GM19193 (cell line): Measurements from ENCODE around the gene VCAM1.

Source experiments
- POLR2A ChIP-seq: IDR thresholded peaks from 4 replicates; pipeline ENCODE4 v1.6.1; 2011; ENCODE audit not compliant: insufficient read depth, insufficient read length; ENCODE audit errors: extremely low read depth

Gene VCAM1, protein sequence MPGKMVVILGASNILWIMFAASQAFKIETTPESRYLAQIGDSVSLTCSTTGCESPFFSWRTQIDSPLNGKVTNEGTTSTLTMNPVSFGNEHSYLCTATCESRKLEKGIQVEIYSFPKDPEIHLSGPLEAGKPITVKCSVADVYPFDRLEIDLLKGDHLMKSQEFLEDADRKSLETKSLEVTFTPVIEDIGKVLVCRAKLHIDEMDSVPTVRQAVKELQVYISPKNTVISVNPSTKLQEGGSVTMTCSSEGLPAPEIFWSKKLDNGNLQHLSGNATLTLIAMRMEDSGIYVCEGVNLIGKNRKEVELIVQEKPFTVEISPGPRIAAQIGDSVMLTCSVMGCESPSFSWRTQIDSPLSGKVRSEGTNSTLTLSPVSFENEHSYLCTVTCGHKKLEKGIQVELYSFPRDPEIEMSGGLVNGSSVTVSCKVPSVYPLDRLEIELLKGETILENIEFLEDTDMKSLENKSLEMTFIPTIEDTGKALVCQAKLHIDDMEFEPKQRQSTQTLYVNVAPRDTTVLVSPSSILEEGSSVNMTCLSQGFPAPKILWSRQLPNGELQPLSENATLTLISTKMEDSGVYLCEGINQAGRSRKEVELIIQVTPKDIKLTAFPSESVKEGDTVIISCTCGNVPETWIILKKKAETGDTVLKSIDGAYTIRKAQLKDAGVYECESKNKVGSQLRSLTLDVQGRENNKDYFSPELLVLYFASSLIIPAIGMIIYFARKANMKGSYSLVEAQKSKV

DNA sequence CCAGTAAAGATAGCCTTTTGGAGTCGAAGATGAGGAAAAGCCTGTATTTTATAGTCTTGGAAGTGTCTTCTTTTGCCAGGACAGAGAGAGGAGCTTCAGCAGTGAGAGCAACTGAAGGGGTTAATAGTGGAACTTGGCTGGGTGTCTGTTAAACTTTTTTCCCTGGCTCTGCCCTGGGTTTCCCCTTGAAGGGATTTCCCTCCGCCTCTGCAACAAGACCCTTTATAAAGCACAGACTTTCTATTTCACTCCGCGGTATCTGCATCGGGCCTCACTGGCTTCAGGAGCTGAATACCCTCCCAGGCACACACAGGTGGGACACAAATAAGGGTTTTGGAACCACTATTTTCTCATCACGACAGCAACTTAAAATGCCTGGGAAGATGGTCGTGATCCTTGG is at the start of gene VCAM1:
Gene VCAM1, plus strand, starts transcription at position 253 of the 400 bp plus-strand sequence. Its CDS starts 119 bp downstream, at position 372.
- TF ChIP-seq POLR2A: peak; percentile 26

DNA sequence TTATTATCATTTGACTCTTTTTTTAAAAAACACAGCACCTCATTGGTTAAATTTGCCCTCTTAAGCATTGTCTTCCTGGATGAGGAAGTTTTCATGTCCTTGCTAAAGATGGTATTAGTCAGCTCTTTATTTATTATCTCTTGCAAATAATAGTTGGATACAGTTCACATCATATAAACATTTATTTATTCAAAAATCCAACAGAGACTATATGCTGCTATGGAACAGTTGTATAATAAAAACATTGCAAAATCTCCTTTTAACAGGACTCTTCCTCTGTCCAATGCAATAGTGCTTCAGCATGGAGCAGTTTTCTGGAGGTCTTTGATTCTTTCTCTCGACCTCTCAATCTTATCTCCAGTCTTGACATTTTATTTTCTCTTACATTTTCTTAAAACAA is 49.5 kb upstream of the VCAM1 start:
- TF ChIP-seq POLR2A: no peak

DNA sequence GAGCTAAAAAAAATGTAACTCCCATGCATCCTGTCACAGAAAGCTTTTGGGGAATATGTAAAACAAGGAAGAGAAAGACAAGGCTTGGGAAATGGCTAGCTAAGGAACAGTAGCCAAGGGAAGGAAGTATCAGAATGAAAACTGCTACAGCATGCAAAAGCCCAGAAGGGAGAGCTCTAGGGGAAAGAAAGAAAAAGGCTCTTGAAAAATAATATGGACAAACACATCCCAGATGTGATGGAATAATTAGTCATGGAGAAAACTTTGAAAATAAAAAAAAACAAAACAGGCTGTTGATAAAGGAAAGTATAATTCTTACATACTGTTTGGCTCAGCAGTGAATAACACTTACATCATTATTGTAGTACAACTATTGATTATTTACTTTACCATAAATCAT is 47.9 kb upstream of the VCAM1 start:
- TF ChIP-seq POLR2A: no peak

DNA sequence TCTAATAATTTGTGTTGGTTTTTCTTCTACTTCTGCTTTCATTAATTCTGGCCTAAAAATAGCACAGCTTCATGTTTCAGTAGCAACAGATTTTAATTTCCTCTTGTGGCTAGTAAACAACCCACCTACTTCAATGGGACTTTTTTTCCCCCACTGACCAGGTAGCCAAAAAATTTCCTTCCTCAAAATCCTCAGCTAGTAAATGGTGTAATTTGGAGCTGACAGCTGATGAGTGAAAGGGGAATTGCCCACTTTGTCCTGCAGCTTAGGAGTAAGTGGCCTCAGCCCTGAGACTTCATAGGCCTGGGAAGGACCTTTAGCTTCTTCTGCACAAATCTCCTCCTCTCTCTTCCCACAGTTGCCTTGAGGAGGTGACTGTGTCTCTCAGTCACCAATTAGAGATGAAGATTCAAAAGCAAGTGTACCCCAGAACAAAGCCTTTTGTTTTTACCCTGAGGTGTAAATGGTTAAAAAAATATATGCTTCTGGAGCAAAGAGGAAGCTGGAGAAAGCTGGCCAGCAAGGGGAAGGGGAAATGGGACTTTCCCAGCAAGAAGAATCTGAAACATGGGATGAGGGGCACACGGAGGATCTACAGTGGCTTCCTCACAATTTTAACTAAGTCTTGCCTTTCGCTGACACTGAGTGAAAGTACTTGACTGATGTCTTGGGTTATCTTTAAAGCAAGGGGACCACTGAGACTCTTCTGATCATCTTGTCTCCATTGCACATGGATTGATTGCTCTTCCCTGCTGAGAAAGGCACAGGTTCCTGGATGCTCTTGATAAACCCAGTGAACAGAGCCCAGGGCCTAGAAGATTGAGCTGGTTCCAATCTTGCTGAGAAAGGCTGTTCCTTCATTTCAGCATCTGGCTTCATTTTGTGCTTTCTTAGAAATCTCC is 35.8 kb upstream of the VCAM1 start:
- TF ChIP-seq POLR2A: no peak

DNA sequence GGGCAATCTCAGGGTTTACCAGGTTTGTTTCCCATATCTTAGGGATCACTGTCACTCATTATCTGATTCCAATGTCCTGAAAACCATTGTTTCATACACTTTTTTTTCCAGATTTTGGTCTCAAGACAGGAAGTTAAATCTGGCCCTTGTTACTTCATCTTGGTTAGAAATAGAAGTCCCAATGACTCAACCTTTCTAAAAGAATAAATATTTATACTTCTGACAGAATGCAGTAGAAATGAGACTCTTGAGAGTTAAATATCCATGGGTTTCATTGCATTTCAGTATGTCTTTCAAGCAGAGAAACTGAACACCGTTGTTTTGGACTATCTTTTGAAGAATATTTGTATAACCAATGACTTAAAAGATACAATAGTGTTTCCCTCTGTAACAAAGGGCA is 19.8 kb upstream of the VCAM1 start:
- no peak for TF ChIP-seq POLR2A

DNA sequence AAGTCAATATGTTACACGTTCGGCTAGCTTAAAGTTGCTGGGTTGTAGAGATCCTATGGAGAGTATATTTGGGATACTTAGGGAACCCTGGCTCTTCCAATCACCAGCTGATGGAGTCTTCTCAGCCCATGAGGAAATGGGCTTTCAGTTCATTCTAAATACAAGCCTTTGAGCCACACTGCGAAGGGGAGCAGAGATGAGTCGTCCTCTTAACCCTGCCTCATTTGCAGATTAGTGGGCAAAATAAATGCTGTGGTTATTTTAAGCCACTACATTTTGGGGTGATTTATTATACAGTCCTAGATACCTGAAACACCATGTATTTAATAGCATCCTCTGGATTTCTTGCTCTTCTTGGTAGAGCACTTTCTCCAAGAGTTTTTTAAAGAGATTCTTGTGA is 19.0 kb upstream of the VCAM1 start:
- no peak for TF ChIP-seq POLR2A

DNA sequence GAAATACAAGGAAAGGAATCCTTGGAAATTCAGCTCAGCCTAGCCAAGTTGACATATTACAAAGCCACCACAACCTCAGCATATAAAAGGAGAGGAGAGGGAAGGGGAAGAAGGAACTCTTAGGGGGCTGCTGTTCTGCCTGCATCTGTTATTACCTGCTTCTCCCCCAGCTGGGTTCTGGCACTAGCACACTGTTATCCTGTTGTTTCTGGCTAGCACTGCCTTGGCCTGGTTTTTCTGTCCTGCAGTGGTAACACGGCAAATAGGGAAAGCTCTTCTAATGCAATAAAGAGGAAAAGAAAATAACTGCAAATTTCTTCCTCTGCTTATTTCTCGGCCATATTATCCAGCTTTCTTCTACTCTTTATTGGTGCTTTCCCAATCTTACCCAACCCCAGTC is 16.5 kb upstream of the VCAM1 start:
- no peak for TF ChIP-seq POLR2A

DNA sequence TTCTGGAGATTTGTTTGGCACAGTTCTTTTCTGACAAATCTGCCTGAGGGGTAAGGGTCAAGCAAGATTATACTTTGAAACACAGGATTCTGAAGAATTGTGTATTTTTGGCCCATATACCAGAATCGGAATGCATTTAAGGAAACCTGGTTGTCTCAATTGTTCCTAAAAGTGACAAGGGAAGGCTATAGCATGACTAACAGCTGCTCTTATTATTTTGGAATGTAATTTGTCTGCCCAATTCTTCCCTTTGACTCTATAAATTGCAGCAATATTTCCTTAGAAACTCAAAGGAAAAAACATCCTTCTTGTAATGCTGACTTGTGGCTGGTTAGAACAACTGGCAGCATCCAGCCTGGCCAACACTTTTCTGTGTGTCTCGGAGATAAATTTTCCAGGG is 15.8 kb upstream of the VCAM1 start:
- no peak for TF ChIP-seq POLR2A

DNA sequence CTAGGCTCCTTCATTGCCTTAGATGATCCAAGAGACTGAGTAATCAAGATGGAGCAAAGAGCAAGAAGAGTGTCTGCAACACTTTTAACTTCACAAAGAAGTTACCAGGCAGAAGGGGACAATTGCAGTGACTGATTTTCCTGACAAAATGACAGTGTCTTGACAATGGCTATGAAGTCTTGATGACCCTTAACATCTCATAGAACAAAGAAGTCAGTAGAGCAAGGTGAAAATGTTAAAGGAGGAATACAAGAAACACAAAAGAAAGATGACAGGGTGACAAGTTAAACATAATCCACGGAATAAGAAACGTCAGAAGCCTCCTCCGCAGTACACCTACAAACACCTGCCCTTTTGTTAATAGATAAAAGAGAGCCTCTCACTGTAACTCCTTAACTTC is 15.1 kb upstream of the VCAM1 start:
- no peak for TF ChIP-seq POLR2A

DNA sequence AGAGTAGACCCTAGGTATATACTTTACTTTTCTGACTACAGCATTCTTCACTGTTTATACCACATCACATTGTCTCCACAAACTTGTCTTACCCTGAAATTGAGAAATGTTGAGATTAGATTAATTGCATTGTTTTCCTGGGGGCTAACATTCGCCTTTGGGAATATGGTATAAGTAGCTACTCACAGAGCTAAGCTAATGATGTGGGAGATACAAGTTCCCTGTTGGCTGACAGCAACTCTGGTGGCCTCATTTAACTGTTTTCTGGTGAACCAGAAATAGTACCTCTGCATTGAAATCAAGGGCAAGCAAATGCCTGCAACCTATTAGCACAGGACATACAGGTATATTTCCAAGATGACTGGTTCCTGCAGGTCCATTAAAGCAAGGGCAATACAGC is 13.2 kb upstream of the VCAM1 start:
- TF ChIP-seq POLR2A: no peak

DNA sequence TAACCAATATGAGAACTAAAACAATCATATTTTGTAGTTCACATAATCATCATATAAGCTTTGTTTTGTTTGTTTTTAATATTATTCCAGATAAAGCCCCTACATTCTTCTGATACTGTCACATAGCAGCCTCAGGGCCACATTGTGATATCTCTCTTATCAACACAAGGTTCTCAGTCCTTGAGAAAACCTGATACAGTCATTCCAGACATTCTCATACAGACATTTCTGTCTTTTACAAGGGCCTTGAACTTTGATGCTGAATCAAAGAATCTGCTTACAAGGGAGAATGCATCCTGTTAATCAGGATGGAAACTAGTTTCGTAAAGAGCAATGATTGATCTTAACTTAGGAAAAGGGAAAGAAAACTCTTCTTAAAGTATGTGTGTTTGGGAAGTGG is 12.7 kb upstream of the VCAM1 start:
- no peak for TF ChIP-seq POLR2A

DNA sequence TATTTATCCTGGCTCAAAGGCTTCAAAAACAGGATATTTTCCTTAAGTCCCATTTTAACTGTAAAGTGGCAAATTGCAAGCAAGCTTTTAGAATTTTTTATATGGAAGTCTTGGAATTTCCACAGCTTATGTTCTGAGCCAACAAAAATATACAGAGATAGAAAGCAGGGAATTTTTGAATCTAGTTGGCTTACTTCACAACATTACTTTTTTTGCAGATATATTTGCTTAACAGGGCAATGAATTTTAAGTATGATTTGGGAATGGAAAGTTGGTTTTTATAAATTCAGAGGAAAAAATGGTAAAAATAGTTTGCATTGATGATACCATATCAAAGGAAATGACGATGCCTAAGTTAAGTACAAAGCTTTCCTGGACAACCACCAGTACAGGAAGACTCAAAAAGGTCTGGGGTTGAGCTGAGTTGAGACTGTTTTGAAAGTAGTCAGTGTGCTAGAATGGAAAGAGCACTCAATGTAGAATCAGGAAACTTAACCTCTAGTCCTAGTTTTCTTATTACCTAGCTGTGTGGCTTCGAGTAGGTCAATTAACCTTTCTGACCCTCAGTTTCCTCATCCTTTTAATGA is 11.0 kb upstream of the VCAM1 start:
- TF ChIP-seq POLR2A: no peak

DNA sequence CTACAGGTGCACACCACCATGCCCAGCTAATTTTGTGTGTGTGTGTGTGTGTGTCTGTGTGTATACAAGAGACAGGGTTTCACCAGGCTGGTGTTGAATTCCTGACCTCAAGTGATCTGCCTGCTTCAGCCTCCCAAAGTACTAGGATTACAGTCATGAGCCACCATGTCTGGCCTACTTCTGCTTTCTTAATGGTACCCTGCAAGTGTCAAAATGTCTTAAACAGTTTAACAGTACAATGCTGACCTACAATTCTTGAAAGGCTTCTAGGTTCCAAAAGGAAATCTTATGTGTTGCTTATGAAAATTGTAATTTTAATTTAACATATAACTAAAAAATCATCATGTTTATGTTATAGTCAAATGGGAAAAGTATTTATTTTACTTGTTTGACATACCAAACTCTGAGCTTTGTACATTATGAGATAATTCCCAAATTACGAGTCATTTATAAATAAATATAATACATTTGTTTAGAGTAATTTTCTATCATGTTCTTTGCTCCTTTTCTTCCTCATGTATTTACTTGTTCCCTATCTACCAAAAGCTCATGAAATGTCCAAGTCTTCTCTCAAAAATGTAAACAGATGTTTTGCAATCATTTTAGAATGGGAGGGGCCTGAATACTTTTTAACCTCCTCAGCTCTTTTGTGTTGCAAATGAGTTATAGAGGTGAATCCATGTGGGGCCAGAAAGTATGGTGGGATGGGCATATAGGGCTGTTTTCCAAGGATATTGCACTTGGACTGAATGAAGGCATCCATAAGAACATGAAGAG is 8.4 kb upstream of the VCAM1 start:
- no peak for TF ChIP-seq POLR2A

DNA sequence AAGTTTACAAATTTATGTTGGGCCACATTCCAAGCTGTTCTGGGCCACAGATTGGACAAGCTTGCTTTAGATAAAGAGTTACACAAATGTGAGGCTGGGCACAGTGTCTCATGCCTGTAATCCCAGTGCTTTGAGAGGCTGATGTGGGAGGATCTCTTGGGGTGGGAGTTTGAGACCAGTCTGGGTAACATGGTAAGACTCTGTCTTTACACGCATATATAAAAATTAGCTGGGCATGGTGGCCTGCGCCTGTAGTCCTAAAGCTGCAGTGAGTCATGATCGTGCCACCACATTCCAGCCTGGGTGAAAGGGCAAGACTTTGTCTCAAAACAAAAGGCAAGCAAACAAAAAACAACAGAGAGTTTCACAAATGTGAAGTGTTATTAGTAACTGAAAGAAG is 5.9 kb upstream of the VCAM1 start:
- TF ChIP-seq POLR2A: no peak

DNA sequence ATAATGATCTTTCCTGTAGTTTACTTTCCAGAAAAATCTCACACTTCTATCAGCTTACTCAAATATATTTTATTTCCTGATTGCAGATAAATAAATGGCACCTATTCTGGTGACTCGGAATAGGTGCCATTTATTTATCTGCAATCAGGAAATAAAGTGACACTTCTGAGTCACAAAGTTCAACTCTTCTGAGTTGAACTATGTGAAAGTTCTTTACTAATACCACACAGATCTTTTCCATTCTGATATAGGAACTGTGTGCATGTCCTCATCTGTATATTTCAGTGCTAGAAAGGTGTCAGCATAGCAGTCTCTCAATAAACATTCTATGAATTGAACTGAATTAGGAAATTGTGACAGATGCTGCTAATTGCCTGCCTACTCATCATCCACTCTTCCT is 4.9 kb upstream of the VCAM1 start:
- TF ChIP-seq POLR2A: no peak

DNA sequence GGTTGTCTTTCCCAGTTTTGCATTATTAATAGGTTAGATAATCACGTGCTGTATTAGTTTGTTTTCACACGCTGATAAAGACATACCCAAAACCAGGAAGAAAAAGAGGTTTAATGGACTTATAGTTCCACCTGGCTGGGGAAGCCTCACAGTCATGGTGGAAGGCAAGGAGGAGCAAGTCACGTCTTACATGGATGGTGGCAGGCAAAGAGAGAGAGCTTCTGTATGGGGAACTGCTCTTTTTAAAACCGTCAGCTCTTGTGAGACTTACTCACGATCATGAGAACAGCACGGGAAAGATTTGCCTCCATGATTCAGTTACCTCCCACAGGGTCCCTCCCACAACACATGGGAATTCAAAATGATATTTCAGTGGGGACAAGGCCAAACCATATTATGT is 2.3 kb upstream of the VCAM1 start:
- no peak for TF ChIP-seq POLR2A
